ENCODE data around the gene SNCB.

Gene SNCB

GRCh38 chr5:176647030-176647842, 16.9 kb upstream of the SNCB start, which contains the start of gene TSPAN17:
Gene TSPAN17, plus strand, starts transcription at chr5:176647484. Its CDS starts 132 bp downstream, at chr5:176647616.
- Histone ChIP-seq H3K4me1 (ENCODE audit: control insufficient read depth, insufficient read depth, low read length) (peaks cover 6% of the 10 kb centered on the region), H3K27ac (ENCODE audit: low read depth, low read length) (peak within 1 kb of the TSS; percentile 77), H3K27me3 (ENCODE audit: control insufficient read depth, insufficient read depth, low read length) (no peaks in the 10 kb centered on the region), H3K4me3 (ENCODE audit: low read length) (peak within 1 kb of the TSS; percentile 85), H3K9ac (ENCODE audit: low read length) (peak within 1 kb of the TSS; percentile 68), H3K36me3 (ENCODE audit: control insufficient read depth, insufficient read depth, low read length) (no peaks in the 10 kb centered on the region)

GRCh38 chr5:176646707-176647029, 16.3 kb upstream of the SNCB start:
- Histone ChIP-seq H3K9ac (ENCODE audit: low read length) (peak overlapping the region; percentile 7), H3K27ac (ENCODE audit: low read depth, low read length) (peak overlapping the region; percentile 77), H3K4me1 (ENCODE audit: control insufficient read depth, insufficient read depth, low read length) (peaks cover 6% of the 10 kb centered on the region), H3K4me3 (ENCODE audit: low read length) (peak overlapping the region; percentile 77), H3K36me3 (ENCODE audit: control insufficient read depth, insufficient read depth, low read length) (no peaks in the 10 kb centered on the region), H3K27me3 (ENCODE audit: control insufficient read depth, insufficient read depth, low read length) (no peaks in the 10 kb centered on the region)

- no peak overlapping the region for H3K9ac ChIP-seq (ENCODE audit: low read length)
- H3K27ac ChIP-seq (ENCODE audit: low read depth, low read length): no peak overlapping the region
These were observed 15.8 kb upstream of the SNCB start for GRCh38 chr5:176646049-176646706.

GRCh38 chr5:176644878-176645670, 14.7 kb upstream of the SNCB start:
- peaks cover 6% of the 10 kb centered on the region for H3K4me1 ChIP-seq (ENCODE audit: control insufficient read depth, insufficient read depth, low read length)
- no peak overlapping the region for H3K4me3 ChIP-seq (ENCODE audit: low read length)
- H3K27ac ChIP-seq (ENCODE audit: low read depth, low read length): no peak overlapping the region
- H3K36me3 ChIP-seq (ENCODE audit: control insufficient read depth, insufficient read depth, low read length): no peaks in the 10 kb centered on the region
- H3K27me3 ChIP-seq (ENCODE audit: control insufficient read depth, insufficient read depth, low read length): no peaks in the 10 kb centered on the region
- H3K9ac ChIP-seq (ENCODE audit: low read length): no peak overlapping the region

More at GRCh38 chr5:176646049-176646706, 15.8 kb upstream of the SNCB start:
- Histone ChIP-seq H3K4me3 (ENCODE audit: low read length) (peak overlapping the region; percentile 77), H3K36me3 (ENCODE audit: control insufficient read depth, insufficient read depth, low read length) (no peaks in the 10 kb centered on the region), H3K4me1 (ENCODE audit: control insufficient read depth, insufficient read depth, low read length) (peaks cover 6% of the 10 kb centered on the region), H3K27me3 (ENCODE audit: control insufficient read depth, insufficient read depth, low read length) (no peaks in the 10 kb centered on the region)

DNA sequence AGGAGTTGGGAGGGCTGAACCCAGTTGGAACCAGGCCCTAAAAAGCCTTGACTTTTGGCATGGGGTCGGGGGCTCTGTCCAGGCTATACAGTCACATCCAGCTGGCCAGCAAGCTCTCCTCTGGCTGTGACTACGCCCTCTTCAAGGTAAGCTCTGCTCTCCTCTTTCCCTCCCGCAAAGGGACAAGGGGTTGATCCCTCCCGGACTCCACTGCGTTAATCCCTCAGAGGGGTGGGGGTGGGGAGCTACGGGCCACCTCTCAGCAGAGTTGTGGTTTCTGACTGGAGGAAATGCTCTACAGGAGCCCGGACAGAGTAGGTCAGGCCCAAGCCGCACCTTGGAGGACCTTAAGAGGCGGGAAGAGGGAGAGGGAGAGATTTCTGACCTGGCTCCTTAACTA, 14.0 kb upstream of the SNCB start:
- peaks cover 6% of the 10 kb centered on the region for H3K4me1 ChIP-seq (ENCODE audit: control insufficient read depth, insufficient read depth, low read length)
- no peak overlapping the region for H3K27ac ChIP-seq (ENCODE audit: low read depth, low read length)

DNA sequence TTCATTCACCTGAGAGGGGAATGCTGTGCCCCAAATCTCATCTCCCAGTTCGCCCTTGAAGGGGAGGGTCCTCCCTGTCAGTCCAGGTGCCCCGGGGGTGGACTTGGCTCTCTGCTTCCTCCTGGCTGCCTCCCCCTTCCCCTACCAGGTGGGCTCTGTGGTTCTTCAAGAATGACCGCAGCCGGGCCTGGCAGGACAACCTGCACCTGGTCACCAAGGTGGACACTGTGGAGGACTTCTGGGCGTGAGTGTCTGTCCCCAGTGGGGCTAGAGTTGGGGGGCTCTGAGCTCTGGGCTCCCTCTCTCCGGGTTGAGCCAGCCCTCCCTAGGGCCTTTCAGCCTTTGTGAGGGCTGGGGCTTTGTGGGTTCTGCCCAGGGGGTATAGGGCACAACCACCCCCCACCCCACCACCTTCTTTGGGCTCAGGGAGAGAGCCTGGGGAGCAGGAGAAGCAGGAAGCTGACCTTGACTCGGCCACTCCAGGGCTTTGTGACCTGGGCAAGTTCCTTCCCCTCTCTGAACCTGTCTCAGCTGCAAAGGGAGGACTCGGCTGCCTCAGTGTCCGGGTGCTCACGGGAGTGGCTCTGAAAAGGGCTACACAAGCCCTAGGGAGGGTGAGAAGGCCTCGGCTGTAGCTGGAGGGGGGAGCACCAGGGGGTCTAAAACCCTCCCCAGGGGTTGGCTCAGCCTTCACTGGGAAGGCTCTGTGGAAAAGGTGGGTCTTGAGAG, 13.3 kb upstream of the SNCB start:
- peaks cover 6% of the 10 kb centered on the region for H3K4me1 ChIP-seq (ENCODE audit: control insufficient read depth, insufficient read depth, low read length)
- H3K27me3 ChIP-seq (ENCODE audit: control insufficient read depth, insufficient read depth, low read length): no peaks in the 10 kb centered on the region
- H3K9ac ChIP-seq (ENCODE audit: low read length): no peak overlapping the region
- no peaks in the 10 kb centered on the region for H3K36me3 ChIP-seq (ENCODE audit: control insufficient read depth, insufficient read depth, low read length)
- no peak overlapping the region for H3K4me3 ChIP-seq (ENCODE audit: low read length)
- no peak overlapping the region for H3K27ac ChIP-seq (ENCODE audit: low read depth, low read length)

More for the DNA sequence above, 14.0 kb upstream of the SNCB start:
- no peaks in the 10 kb centered on the region for H3K36me3 ChIP-seq (ENCODE audit: control insufficient read depth, insufficient read depth, low read length)
- H3K9ac ChIP-seq (ENCODE audit: low read length): no peak overlapping the region
- no peaks in the 10 kb centered on the region for H3K27me3 ChIP-seq (ENCODE audit: control insufficient read depth, insufficient read depth, low read length)
- no peak overlapping the region for H3K4me3 ChIP-seq (ENCODE audit: low read length)

DNA sequence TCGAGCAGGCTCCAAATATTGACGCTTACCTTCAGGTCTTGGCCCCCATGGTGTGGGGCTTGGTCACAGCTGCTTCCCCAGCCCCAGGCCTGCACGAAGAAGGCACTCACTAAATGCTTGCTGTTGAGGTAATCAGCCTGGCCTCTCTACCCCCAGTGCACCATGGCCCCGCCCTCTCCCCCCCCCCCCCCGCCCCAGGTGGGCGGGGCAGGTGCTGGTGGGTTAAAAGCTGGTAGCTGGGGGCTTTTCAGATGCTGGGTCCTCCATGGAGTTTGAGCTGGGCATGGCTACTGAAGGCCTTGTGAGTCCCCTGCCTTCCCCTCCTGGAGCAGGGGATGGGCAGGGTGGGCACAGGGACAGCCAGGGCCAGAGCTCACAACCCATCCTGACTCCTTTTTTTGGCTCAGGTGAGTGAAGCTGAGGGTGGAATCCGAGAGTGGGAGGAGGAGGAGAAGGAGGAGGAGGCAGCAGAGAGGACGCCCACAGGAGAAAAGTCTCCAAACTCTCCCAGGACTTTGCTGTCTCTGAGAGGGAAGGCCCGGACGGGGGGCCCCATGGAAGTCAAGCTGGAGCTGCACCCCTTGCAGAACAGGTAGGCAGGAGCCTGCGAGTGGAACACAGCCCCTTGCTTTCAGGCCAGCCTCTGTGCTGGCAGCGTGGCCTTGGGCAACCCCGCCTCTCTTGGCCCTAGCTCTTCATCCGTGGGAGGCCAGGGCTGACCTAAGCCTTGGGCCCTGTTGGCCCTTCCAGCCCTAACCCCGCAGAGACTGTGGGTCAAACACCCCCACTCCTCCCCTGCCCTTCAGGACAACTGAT, 12.5 kb upstream of the SNCB start:
- Histone ChIP-seq H3K36me3 (ENCODE audit: control insufficient read depth, insufficient read depth, low read length) (no peaks in the 10 kb centered on the region), H3K27ac (ENCODE audit: low read depth, low read length) (no peak overlapping the region), H3K4me3 (ENCODE audit: low read length) (no peak overlapping the region), H3K9ac (ENCODE audit: low read length) (no peak overlapping the region), H3K4me1 (ENCODE audit: control insufficient read depth, insufficient read depth, low read length) (peaks cover under 1% of the 10 kb centered on the region), H3K27me3 (ENCODE audit: control insufficient read depth, insufficient read depth, low read length) (no peaks in the 10 kb centered on the region)

GRCh38 chr5:176640616-176641015, 10.3 kb upstream of the SNCB start:
- Histone ChIP-seq H3K27me3 (ENCODE audit: control insufficient read depth, insufficient read depth, low read length) (no peaks in the 10 kb centered on the region), H3K9ac (ENCODE audit: low read length) (no peak overlapping the region), H3K4me3 (ENCODE audit: low read length) (no peak overlapping the region), H3K4me1 (ENCODE audit: control insufficient read depth, insufficient read depth, low read length) (no peaks in the 10 kb centered on the region), H3K27ac (ENCODE audit: low read depth, low read length) (no peak overlapping the region), H3K36me3 (ENCODE audit: control insufficient read depth, insufficient read depth, low read length) (no peaks in the 10 kb centered on the region)

DNA sequence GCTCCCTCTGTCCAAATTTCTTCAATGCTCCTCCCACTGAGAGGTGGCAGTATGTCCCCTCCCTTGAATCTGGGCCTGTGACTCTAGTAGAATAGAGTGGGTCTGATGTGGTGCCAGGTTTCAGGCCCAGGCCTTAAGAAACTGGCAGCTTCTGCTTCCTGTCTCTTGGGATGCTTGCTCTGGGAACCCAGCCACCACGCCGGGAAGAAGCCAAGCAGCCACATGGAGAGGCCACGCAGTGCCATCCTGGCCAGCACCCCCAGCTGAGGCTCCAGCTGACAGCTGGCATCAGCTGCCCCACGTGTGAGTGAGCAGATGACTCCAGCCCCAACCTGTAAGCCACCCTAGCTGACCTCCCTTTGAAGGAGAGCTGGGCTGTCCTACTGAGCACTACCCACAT, 9.6 kb upstream of the SNCB start:
- no peak overlapping the region for H3K27ac ChIP-seq (ENCODE audit: low read depth, low read length)

GRCh38 chr5:176639208-176639607, 8.9 kb upstream of the SNCB start:
- no peaks in the 10 kb centered on the region for H3K4me1 ChIP-seq (ENCODE audit: control insufficient read depth, insufficient read depth, low read length)
- no peaks in the 10 kb centered on the region for H3K36me3 ChIP-seq (ENCODE audit: control insufficient read depth, insufficient read depth, low read length)
- no peak overlapping the region for H3K4me3 ChIP-seq (ENCODE audit: low read length)
- no peak overlapping the region for H3K27ac ChIP-seq (ENCODE audit: low read depth, low read length)
- no peak overlapping the region for H3K9ac ChIP-seq (ENCODE audit: low read length)
- no peaks in the 10 kb centered on the region for H3K27me3 ChIP-seq (ENCODE audit: control insufficient read depth, insufficient read depth, low read length)

More for the DNA sequence above, 9.6 kb upstream of the SNCB start:
- H3K27me3 ChIP-seq (ENCODE audit: control insufficient read depth, insufficient read depth, low read length): no peaks in the 10 kb centered on the region
- H3K4me1 ChIP-seq (ENCODE audit: control insufficient read depth, insufficient read depth, low read length): no peaks in the 10 kb centered on the region
- no peaks in the 10 kb centered on the region for H3K36me3 ChIP-seq (ENCODE audit: control insufficient read depth, insufficient read depth, low read length)
- no peak overlapping the region for H3K4me3 ChIP-seq (ENCODE audit: low read length)
- H3K9ac ChIP-seq (ENCODE audit: low read length): no peak overlapping the region

DNA sequence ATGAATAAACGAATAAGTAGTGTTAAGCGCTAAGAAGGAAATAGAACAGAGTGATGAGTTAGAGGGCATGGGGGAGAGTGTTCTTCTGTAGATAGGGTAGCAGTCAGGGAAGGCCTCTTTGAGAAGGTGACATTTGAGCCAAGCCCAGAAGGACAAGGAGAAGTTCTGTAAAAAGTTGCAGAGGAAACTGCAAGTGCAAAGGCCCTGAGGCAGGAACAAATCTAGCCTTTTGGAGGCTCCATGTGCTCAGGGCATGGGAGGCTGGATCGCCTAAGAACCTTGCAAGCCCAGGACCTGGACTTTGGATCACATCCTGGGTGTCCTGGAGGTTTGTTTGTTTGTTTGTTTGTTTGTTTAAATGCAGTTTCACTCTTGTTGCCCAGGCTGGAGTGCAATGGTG, 8.1 kb upstream of the SNCB start:
- Histone ChIP-seq H3K36me3 (ENCODE audit: control insufficient read depth, insufficient read depth, low read length) (no peaks in the 10 kb centered on the region), H3K27me3 (ENCODE audit: control insufficient read depth, insufficient read depth, low read length) (no peaks in the 10 kb centered on the region), H3K9ac (ENCODE audit: low read length) (no peak overlapping the region), H3K4me3 (ENCODE audit: low read length) (no peak overlapping the region), H3K27ac (ENCODE audit: low read depth, low read length) (no peak overlapping the region), H3K4me1 (ENCODE audit: control insufficient read depth, insufficient read depth, low read length) (no peaks in the 10 kb centered on the region)
